Liver (tissue), 9 donors: Measurements from ENCODE around the gene RGP1. TPM values are rescaled to one million over a fixed set of nuclear protein-coding genes. Genes with fewer than 3 reads are reported as not detected.

Source experiments
- DNase-seq: peaks from one replicate; pipeline ENCODE4 v3.0.0-alpha.2; 2017; ENCODE audit warnings: low spot score
- H3K27ac ChIP-seq, 2 donors: one replicate each; pipeline ENCODE4 v1.7.0; 2013; ENCODE audit warnings: inconsistent platforms in 2 of 2, low read length in 2 of 2, control low read depth in 1 of 2, low read depth in 1 of 2, mild to moderate bottlenecking in 1 of 2
- H3K27me3 ChIP-seq, 4 donors: one replicate each; pipeline versions ENCODE4 v1.6.1 to v1.7.0; 2013; ENCODE audit warnings: low read length in 3 of 4, inconsistent platforms in 1 of 4, mild to moderate bottlenecking in 1 of 4, moderate library complexity in 1 of 4; ENCODE audit not compliant: control insufficient read depth in 4 of 4, insufficient read depth in 4 of 4
- H3K36me3 ChIP-seq, 4 donors: one replicate each; pipeline versions ENCODE4 v1.6.1 to v1.7.0; 2013; ENCODE audit warnings: low read length in 3 of 4, mild to moderate bottlenecking in 3 of 4, low read depth in 1 of 4, moderate library complexity in 1 of 4; ENCODE audit not compliant: control insufficient read depth in 4 of 4, insufficient read depth in 3 of 4
- H3K4me1 ChIP-seq, 4 donors: one replicate each; pipeline versions ENCODE4 v1.6.1 to v1.7.0; 2013; ENCODE audit warnings: low read length in 3 of 4, mild to moderate bottlenecking in 3 of 4, moderate library complexity in 1 of 4; ENCODE audit not compliant: control insufficient read depth in 4 of 4, insufficient read depth in 4 of 4
- H3K4me3 ChIP-seq, 3 donors: one replicate each; pipeline versions ENCODE4 v1.6.1 to v1.7.0; 2013; ENCODE audit warnings: low read length in 3 of 3, control low read depth in 1 of 3, low read depth in 1 of 3, mild to moderate bottlenecking in 1 of 3
- H3K9ac ChIP-seq, 2 donors: one replicate each; pipeline ENCODE4 v1.7.0; 2013; ENCODE audit warnings: low read length in 2 of 2, mild to moderate bottlenecking in 2 of 2, moderate library complexity in 2 of 2, control low read depth in 1 of 2, low read depth in 1 of 2
- H3K9me3 ChIP-seq, 4 donors: one replicate each; pipeline versions ENCODE4 v1.6.1 to v1.7.0; 2013; ENCODE audit warnings: low read length in 3 of 4; ENCODE audit not compliant: control insufficient read depth in 4 of 4
- ATF3 ChIP-seq: IDR thresholded peaks from 2 replicates; pipeline ENCODE4 v1.6.1; 2016; ENCODE audit warnings: antibody characterized with exemption
- EGR1 ChIP-seq, 2 donors: IDR thresholded peaks; 2 replicates each; pipeline ENCODE4 v1.6.1; 2016 to 2018; ENCODE audit warnings: antibody characterized with exemption in 2 of 2, low read depth in 2 of 2
- FOXA1 ChIP-seq: IDR thresholded peaks from 2 replicates; pipeline ENCODE4 v1.6.1; 2016; ENCODE audit warnings: antibody characterized with exemption
- FOXA2 ChIP-seq: IDR thresholded peaks from 2 replicates; pipeline ENCODE4 v1.6.1; 2016; ENCODE audit warnings: antibody characterized with exemption
- GABPA ChIP-seq, 2 donors: IDR thresholded peaks in 1 of 2; conservative IDR thresholded peaks in 1 of 2; 2 replicates each; pipeline ENCODE4 v1.6.1; 2016; ENCODE audit warnings: antibody characterized with exemption in 2 of 2, mild to moderate bottlenecking in 1 of 2, moderate library complexity in 1 of 2
- HNF4A ChIP-seq, 2 donors: conservative IDR thresholded peaks; 2 replicates each; pipeline ENCODE4 v1.6.1; 2016; ENCODE audit warnings: antibody characterized with exemption in 2 of 2, mild to moderate bottlenecking in 2 of 2
- HNF4G ChIP-seq: IDR thresholded peaks from 2 replicates; pipeline ENCODE4 v1.6.1; 2016; ENCODE audit warnings: antibody characterized with exemption
- NR2F2 ChIP-seq: IDR thresholded peaks from 2 replicates; pipeline ENCODE4 v1.6.1; 2016; ENCODE audit warnings: antibody characterized with exemption
- REST ChIP-seq: IDR thresholded peaks from 2 replicates; pipeline ENCODE4 v1.6.1; 2016; ENCODE audit warnings: antibody characterized with exemption, mild to moderate bottlenecking
- RXRA ChIP-seq, 2 donors: IDR thresholded peaks; 2 replicates each; pipeline ENCODE4 v1.6.1; 2017 to 2018; ENCODE audit warnings: antibody characterized with exemption in 2 of 2, mild to moderate bottlenecking in 1 of 2
- SP1 ChIP-seq: IDR thresholded peaks from 2 replicates; pipeline ENCODE4 v1.6.1; 2018; ENCODE audit warnings: antibody characterized with exemption, mild to moderate bottlenecking
- YY1 ChIP-seq: IDR thresholded peaks from 2 replicates; pipeline ENCODE4 v1.6.1; 2016; ENCODE audit warnings: antibody characterized with exemption, mild to moderate bottlenecking
- WGBS: extraction: QIAGEN DNeasy Blood & Tissue Kit; methylation state at CpG from one replicate; pipeline ENCODE4 v1.1.7; 2013; 5-methylcytosine and 5-hydroxymethylcytosine counted together
- polyA plus RNA-seq, 2 donors: library from polyadenylated mRNA; stranded (reverse) in 1 of 2; unstranded in 1 of 2; fragments of 200-250 nt in 1 of 2; fragments of >200 nt in 1 of 2; fragmentation: Nextera tagmentation in 1 of 2; extraction: Ambion mirVana in 1 of 2; gene quantifications; one replicate each; pipeline versions ENCODE4 v1.2.1 to v1.2.3, GENCODE V29; 2013 to 2015
- total RNA-seq, 2 donors: library from RNA; depleted of rRNA; stranded (reverse); fragments of >200 nt; gene quantifications; one replicate each; pipeline ENCODE4 v1.2.3, GENCODE V29; 2014
- TF ChIP-seq, protein P1 (sequence below): IDR thresholded peaks from 2 replicates; pipeline ENCODE4 v1.6.1; 2016; ENCODE audit warnings: antibody characterized with exemption
- TF ChIP-seq, protein P2 (sequence below): fragments of 150-350 bp; IDR thresholded peaks from 2 replicates; pipeline ENCODE4 v1.5.1; 2017; ENCODE audit warnings: improper control_type of control experiment, low read depth, low read length; ENCODE audit not compliant: missing input control
- TF ChIP-seq, protein P3 (sequence below): IDR thresholded peaks from 2 replicates; pipeline ENCODE4 v1.6.1; 2016; ENCODE audit warnings: antibody characterized with exemption
- donor health status: healthy.
- donor health status: healthy.
- donor health status: healthy.
- donor health status: healthy.
- donor health status: healthy.

Gene RGP1
- total and polyA plus RNA-seq, 4 donors, result 2.6 to 10.7 (median 5.9) TPM

DNA sequence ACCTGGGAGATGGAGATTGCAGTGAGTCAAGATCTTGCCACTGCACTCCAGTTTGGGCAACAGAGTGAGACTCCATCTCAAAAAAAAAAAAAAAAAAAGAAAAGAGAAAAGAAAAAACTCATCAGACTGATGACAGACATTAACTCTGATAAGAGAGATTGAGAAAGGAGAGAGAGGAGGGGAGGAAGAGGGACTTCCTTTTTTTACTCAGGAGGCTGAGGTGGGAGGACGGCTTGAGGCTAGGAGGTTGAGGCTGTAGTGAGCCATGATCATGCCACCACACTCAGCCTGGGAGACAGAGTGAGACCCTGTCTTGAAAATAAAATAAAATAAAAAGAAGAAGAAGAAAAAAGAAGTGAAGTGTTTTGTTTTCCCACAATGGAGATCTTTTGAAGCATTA is 14.7 kb downstream of the RGP1 start:
- H3K9me3 ChIP-seq, result no peaks in the 10 kb centered on the region

DNA sequence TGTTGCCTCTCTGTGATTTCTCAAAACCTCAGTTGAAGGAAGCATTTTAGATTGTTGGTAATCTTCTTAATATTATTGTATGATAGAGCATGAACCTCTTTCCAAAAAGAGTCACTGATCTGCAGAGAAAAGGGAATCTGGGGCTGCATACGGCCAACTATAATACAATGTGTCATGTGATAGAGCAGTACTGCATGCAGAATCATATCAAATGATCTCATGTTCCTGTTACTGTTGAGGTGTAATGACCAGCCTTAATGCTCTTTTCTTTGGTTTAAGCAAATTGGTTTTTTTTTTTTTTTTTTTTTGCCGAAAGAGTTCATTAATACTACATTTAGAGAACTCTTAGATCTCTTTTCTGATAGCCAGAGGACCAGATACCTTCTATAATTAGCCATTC is 17.9 kb downstream of the RGP1 start:
- no peak overlapping the region for H3K9ac ChIP-seq
- no peak overlapping the region for H3K27ac ChIP-seq
- no peak overlapping the region for H3K4me3 ChIP-seq
- no peak for TF ChIP-seq SP1
- TF ChIP-seq, protein P1, sequence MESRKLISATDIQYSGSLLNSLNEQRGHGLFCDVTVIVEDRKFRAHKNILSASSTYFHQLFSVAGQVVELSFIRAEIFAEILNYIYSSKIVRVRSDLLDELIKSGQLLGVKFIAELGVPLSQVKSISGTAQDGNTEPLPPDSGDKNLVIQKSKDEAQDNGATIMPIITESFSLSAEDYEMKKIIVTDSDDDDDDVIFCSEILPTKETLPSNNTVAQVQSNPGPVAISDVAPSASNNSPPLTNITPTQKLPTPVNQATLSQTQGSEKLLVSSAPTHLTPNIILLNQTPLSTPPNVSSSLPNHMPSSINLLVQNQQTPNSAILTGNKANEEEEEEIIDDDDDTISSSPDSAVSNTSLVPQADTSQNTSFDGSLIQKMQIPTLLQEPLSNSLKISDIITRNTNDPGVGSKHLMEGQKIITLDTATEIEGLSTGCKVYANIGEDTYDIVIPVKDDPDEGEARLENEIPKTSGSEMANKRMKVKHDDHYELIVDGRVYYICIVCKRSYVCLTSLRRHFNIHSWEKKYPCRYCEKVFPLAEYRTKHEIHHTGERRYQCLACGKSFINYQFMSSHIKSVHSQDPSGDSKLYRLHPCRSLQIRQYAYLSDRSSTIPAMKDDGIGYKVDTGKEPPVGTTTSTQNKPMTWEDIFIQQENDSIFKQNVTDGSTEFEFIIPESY, result no peak
- H3K27me3 ChIP-seq, result no peaks in the 10 kb centered on the region
- H3K36me3 ChIP-seq, result no peaks in the 10 kb centered on the region
- 91% methylated on average over 2 of the region's 2 CpGs for WGBS
- H3K9me3 ChIP-seq, result no peaks in the 10 kb centered on the region
- H3K4me1 ChIP-seq, result peaks cover 2 to 20% (median 17%) of the 10 kb centered on the region in 4 donors
- no peak for DNase-seq

More for the DNA sequence above, 14.7 kb downstream of the RGP1 start:
- TF ChIP-seq NR2F2 (no peak), ATF3 (no peak), SP1 (no peak), RXRA (IDR thresholded peaks at IDR 0.05) (no peak), GABPA (IDR thresholded peaks at IDR 0.05 in 1 of 2, conservative IDR thresholded peaks at IDR 0.05 in 1 of 2) (no peak), HNF4G (no peak), HNF4A (conservative IDR thresholded peaks at IDR 0.05) (no peak)
- TF ChIP-seq, protein P2, sequence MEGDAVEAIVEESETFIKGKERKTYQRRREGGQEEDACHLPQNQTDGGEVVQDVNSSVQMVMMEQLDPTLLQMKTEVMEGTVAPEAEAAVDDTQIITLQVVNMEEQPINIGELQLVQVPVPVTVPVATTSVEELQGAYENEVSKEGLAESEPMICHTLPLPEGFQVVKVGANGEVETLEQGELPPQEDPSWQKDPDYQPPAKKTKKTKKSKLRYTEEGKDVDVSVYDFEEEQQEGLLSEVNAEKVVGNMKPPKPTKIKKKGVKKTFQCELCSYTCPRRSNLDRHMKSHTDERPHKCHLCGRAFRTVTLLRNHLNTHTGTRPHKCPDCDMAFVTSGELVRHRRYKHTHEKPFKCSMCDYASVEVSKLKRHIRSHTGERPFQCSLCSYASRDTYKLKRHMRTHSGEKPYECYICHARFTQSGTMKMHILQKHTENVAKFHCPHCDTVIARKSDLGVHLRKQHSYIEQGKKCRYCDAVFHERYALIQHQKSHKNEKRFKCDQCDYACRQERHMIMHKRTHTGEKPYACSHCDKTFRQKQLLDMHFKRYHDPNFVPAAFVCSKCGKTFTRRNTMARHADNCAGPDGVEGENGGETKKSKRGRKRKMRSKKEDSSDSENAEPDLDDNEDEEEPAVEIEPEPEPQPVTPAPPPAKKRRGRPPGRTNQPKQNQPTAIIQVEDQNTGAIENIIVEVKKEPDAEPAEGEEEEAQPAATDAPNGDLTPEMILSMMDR, result no peak
- TF ChIP-seq, protein P3, sequence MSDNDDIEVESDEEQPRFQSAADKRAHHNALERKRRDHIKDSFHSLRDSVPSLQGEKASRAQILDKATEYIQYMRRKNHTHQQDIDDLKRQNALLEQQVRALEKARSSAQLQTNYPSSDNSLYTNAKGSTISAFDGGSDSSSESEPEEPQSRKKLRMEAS, result no peak
- TF ChIP-seq, protein P1, result no peak
- 100% methylated on average over 1 of the region's 1 CpG for WGBS
- Histone ChIP-seq H3K27ac (no peak overlapping the region), H3K4me1 (peaks cover 0 to 2% (median 1%) of the 10 kb centered on the region in 4 donors), H3K27me3 (no peaks in the 10 kb centered on the region), H3K36me3 (no peaks in the 10 kb centered on the region), H3K9ac (no peak overlapping the region), H3K4me3 (no peak overlapping the region)
- no peak for DNase-seq

GRCh38 chr9:35767458-35767857 is 18.4 kb downstream of the RGP1 start:
- WGBS, result 95% methylated on average over 1 of the region's 1 CpG
- Histone ChIP-seq H3K9ac (no peak overlapping the region), H3K27me3 (no peaks in the 10 kb centered on the region), H3K36me3 (no peaks in the 10 kb centered on the region), H3K9me3 (no peaks in the 10 kb centered on the region), H3K27ac (no peak overlapping the region), H3K4me3 (no peak overlapping the region), H3K4me1 (peaks cover 2 to 22% (median 17%) of the 10 kb centered on the region in 4 donors)
- no peak for DNase-seq
- TF ChIP-seq REST, result no peak
- no peak for TF ChIP-seq FOXA2
- no peak for TF ChIP-seq HNF4G
- TF ChIP-seq, protein P1, result no peak
- no peak for TF ChIP-seq HNF4A (conservative IDR thresholded peaks at IDR 0.05)
- TF ChIP-seq YY1, result no peak
- no peak for TF ChIP-seq FOXA1
- TF ChIP-seq EGR1 (IDR thresholded peaks at IDR 0.05; ENCODE audit: low read depth in 2 of 2), result no peak
- no peak for TF ChIP-seq ATF3
